HEK293 (cell line): ENCODE measurements around the gene CARMIL3.
"Not testable (repeated sequence)": the region's sequence is repeated elsewhere in the genome, so short reads cannot be mapped to it uniquely, and the experiment has no call there.

ENCODE experiments used
- CTCF ChIA-PET: fragments of 350-600 bp; formaldehyde crosslinking; extraction: SDS; loops from one replicate; lab custom pipeline; 2021; ENCODE audit warnings: antibody characterized with exemption; lab: Yijun Ruan, JAX
- POLR2A ChIA-PET: fragments of 300-600 bp; formaldehyde crosslinking; extraction: SDS; loops from one replicate; lab custom pipeline; 2020; ENCODE audit warnings: antibody characterized with exemption, inconsistent platforms; lab: Yijun Ruan, JAX
- H3K27ac ChIP-seq: fragments of 200-500 bp; sonication (Bioruptor generic); 2 replicates; pipeline ENCODE4 v1.5.1; 2014; ENCODE audit warnings: low read depth, low read length, control low read depth, inconsistent platforms; ENCODE audit errors: extremely low read depth
- H3K36me3 ChIP-seq, 2 experiments: fragments of 200-500 bp in 1 of 2; sonication (Bioruptor generic) in 1 of 2; 1 replicate in 1 of 2; 2 replicates in 1 of 2; pipeline ENCODE4 v1.5.1; 2014 to 2017; ENCODE audit warnings: inconsistent platforms in 2 of 2, low read length in 2 of 2; ENCODE audit not compliant: control insufficient read depth in 2 of 2, insufficient read depth in 1 of 2
- H3K4me1 ChIP-seq: fragments of 200-500 bp; sonication (Bioruptor generic); 2 replicates; pipeline ENCODE4 v1.5.1; 2014; ENCODE audit warnings: mild to moderate bottlenecking, low read length, inconsistent platforms; ENCODE audit not compliant: control insufficient read depth, insufficient read depth
- H3K4me3 ChIP-seq: 2 replicates; pipeline ENCODE4 v1.5.1; 2011; ENCODE audit warnings: low read depth, mild to moderate bottlenecking, control low read depth, low read length, moderate library complexity
- H3K9me3 ChIP-seq: fragments of 200-500 bp; sonication (Bioruptor generic); 2 replicates; pipeline ENCODE4 v1.5.1; 2014; ENCODE audit warnings: low read depth, low read length, inconsistent platforms; ENCODE audit not compliant: control insufficient read depth, insufficient read depth
- BCL11A ChIP-seq: fragments of 450-650 bp; formaldehyde crosslinking; IDR thresholded peaks from 2 replicates; pipeline ENCODE4 v1.5.1; 2016; ENCODE audit warnings: low read depth, missing biosample characterization, missing genetic modification characterization
- HOXA7 ChIP-seq: sonication (generic); formaldehyde crosslinking; IDR thresholded peaks from 2 replicates; pipeline ENCODE4 v1.8.1; 2022; ENCODE audit warnings: missing genetic modification reagents, borderline replicate concordance
- KLF8 ChIP-seq: fragments of 450-650 bp; formaldehyde crosslinking; IDR thresholded peaks from 2 replicates; pipeline ENCODE4 v1.5.1; 2016; ENCODE audit warnings: missing biosample characterization, missing genetic modification characterization
- PBX3 ChIP-seq: sonication (generic); formaldehyde crosslinking; IDR thresholded peaks from 2 replicates; pipeline ENCODE4 v1.8.1; 2022; ENCODE audit warnings: mild to moderate bottlenecking, moderate library complexity, missing genetic modification reagents
- PRDM2 ChIP-seq: fragments of 450-650 bp; formaldehyde crosslinking; IDR thresholded peaks from 2 replicates; pipeline ENCODE4 v1.5.1; 2016; ENCODE audit warnings: missing biosample characterization, missing genetic modification characterization, borderline replicate concordance
- PRDM4 ChIP-seq: fragments of 450-650 bp; formaldehyde crosslinking; IDR thresholded peaks from 2 replicates; pipeline ENCODE4 v1.5.1; 2017; ENCODE audit warnings: missing biosample characterization, missing genetic modification characterization
- SALL2 ChIP-seq: fragments of 450-650 bp; formaldehyde crosslinking; IDR thresholded peaks from 2 replicates; pipeline ENCODE4 v1.5.0; 2017; ENCODE audit warnings: missing biosample characterization, mild to moderate bottlenecking, missing genetic modification characterization, borderline replicate concordance
- SETDB1 ChIP-seq: IDR thresholded peaks from one replicate; pipeline ENCODE4 v1.6.1; 2017; ENCODE audit warnings: mild to moderate bottlenecking, low read length, moderate library complexity, mixed read lengths; ENCODE audit not compliant: insufficient read length
- ZBTB10 ChIP-seq: fragments of 450-650 bp; formaldehyde crosslinking; IDR thresholded peaks from 2 replicates; pipeline ENCODE4 v1.5.1; 2016; ENCODE audit warnings: missing biosample characterization, missing genetic modification characterization
- ZEB2 ChIP-seq: fragments of 450-650 bp; formaldehyde crosslinking; IDR thresholded peaks from 2 replicates; pipeline ENCODE4 v1.5.1; 2016; ENCODE audit warnings: missing biosample characterization, missing genetic modification characterization
- ZNF132 ChIP-seq: fragments of 450-650 bp; formaldehyde crosslinking; IDR thresholded peaks from 2 replicates; pipeline ENCODE4 v1.5.1; 2017; ENCODE audit warnings: missing biosample characterization, missing genetic modification characterization, borderline replicate concordance
- ZNF266 ChIP-seq: fragments of 450-650 bp; formaldehyde crosslinking; IDR thresholded peaks from 2 replicates; pipeline ENCODE4 v1.5.1; 2016; ENCODE audit warnings: missing biosample characterization, missing genetic modification characterization, low read depth
- ZNF350 ChIP-seq: fragments of 450-650 bp; formaldehyde crosslinking; IDR thresholded peaks from 2 replicates; pipeline ENCODE4 v1.5.0; 2017; ENCODE audit warnings: missing biosample characterization, mild to moderate bottlenecking, missing genetic modification characterization
- ZNF404 ChIP-seq: fragments of 450-650 bp; formaldehyde crosslinking; IDR thresholded peaks from 2 replicates; pipeline ENCODE4 v1.5.1; 2017; ENCODE audit warnings: missing biosample characterization, missing genetic modification characterization
- ZNF416 ChIP-seq: fragments of 450-650 bp; formaldehyde crosslinking; IDR thresholded peaks from 2 replicates; pipeline ENCODE4 v1.5.1; 2016; ENCODE audit warnings: missing biosample characterization, missing genetic modification characterization
- ZNF473 ChIP-seq: fragments of 450-650 bp; formaldehyde crosslinking; IDR thresholded peaks from 2 replicates; pipeline ENCODE4 v1.5.1; 2017; ENCODE audit warnings: missing biosample characterization, missing genetic modification characterization
- ZNF658 ChIP-seq: fragments of 450-650 bp; formaldehyde crosslinking; IDR thresholded peaks from 2 replicates; pipeline ENCODE4; 2016; ENCODE audit warnings: missing biosample characterization, missing genetic modification characterization
- ZNF776 ChIP-seq: fragments of 450-650 bp; formaldehyde crosslinking; IDR thresholded peaks from 2 replicates; pipeline ENCODE4 v1.5.0; 2017; ENCODE audit warnings: missing biosample characterization, missing genetic modification characterization, borderline replicate concordance
- ZNF791 ChIP-seq: fragments of 450-650 bp; formaldehyde crosslinking; IDR thresholded peaks from 2 replicates; pipeline ENCODE4 v1.5.1; 2016; ENCODE audit warnings: missing biosample characterization, missing genetic modification characterization
- ZNF830 ChIP-seq: fragments of 450-650 bp; IDR thresholded peaks from 2 replicates; pipeline ENCODE4 v1.5.0; 2018; ENCODE audit warnings: missing biosample characterization, missing genetic modification characterization, low read depth, mild to moderate bottlenecking, moderate library complexity

The CARMIL3 gene

GRCh38 chr14:24042746-24043145, 9.1 kb upstream of the CARMIL3 start:
- H3K36me3 ChIP-seq: no peaks in the 10 kb centered on the region
- H3K27ac ChIP-seq: no peak overlapping the region
- CTCF ChIA-PET: interaction anchor here (0.7 to 1.8 kb wide), 4 partner anchors 12 to 66 kb away, joined by 3 to 8 read pairs (median 3); no protein-coding TSS in a partner anchor
- POLR2A ChIA-PET: no interaction called here
- H3K4me3 ChIP-seq: no peak overlapping the region
- no peaks in the 10 kb centered on the region for H3K9me3 ChIP-seq
- no peaks in the 10 kb centered on the region for H3K4me1 ChIP-seq
- TF ChIP-seq SALL2 (tag by site-specific recombination): no peak
- TF ChIP-seq ZBTB10: no peak
- TF ChIP-seq PRDM4 (tag by site-specific recombination): no peak
- TF ChIP-seq ZNF473: no peak
- no peak for TF ChIP-seq ZNF658 (tag by site-specific recombination)
- TF ChIP-seq ZNF350 (tag by site-specific recombination): no peak
- no peak for TF ChIP-seq ZNF266 (tag by site-specific recombination)
- no peak for TF ChIP-seq BCL11A (tag by site-specific recombination)
- no peak for TF ChIP-seq ZNF791 (tag by site-specific recombination)
- no peak for TF ChIP-seq ZEB2
- no peak for TF ChIP-seq ZNF404
- no peak for TF ChIP-seq SETDB1
- no peak for TF ChIP-seq ZNF416
- no peak for TF ChIP-seq KLF8 (tag by site-specific recombination)
- no peak for TF ChIP-seq PRDM2
- no peak for TF ChIP-seq ZNF830
- no peak for TF ChIP-seq PBX3 (CRISPR knock-in tag)
- TF ChIP-seq ZNF776 (tag by site-specific recombination): no peak
- no peak for TF ChIP-seq HOXA7 (CRISPR knock-in tag)
- TF ChIP-seq ZNF132 (tag by site-specific recombination): no peak

GRCh38 chr14:24049002-24049401, 2.8 kb upstream of the CARMIL3 start:
- POLR2A ChIA-PET: not testable (repeated sequence)

GRCh38 chr14:24050753-24051152, 1.1 kb upstream of the CARMIL3 start:
- H3K4me3 ChIP-seq, H3K27ac ChIP-seq, H3K9me3 ChIP-seq, H3K36me3 ChIP-seq, H3K4me1 ChIP-seq, POLR2A ChIA-PET: not testable (repeated sequence)
- CTCF ChIA-PET: interaction anchor here (1.3 to 3.2 kb wide), 2 partner anchors 40 to 58 kb away, joined by 8 to 12 read pairs; no protein-coding TSS in a partner anchor

More at GRCh38 chr14:24049002-24049401, 2.8 kb upstream of the CARMIL3 start:
- H3K9me3 ChIP-seq, H3K4me3 ChIP-seq, H3K36me3 ChIP-seq, H3K4me1 ChIP-seq, H3K27ac ChIP-seq: not testable (repeated sequence)
- CTCF ChIA-PET: interaction anchor here (0.7 kb wide), 1 partner anchor 29 kb away, joined by 3 read pairs; no protein-coding TSS in a partner anchor
